HEK293 (cell line): ENCODE data around the gene SLC49A3.
A peak's percentile ranks its signal among the peaks of the same experiment; 100 is the strongest.

Experiments
- CTCF ChIA-PET: fragments of 350-600 bp; formaldehyde crosslinking; extraction: SDS; loops from one replicate; lab custom pipeline; 2021; ENCODE audit warnings: antibody characterized with exemption; lab: Yijun Ruan, JAX
- POLR2A ChIA-PET: fragments of 300-600 bp; formaldehyde crosslinking; extraction: SDS; loops from one replicate; lab custom pipeline; 2020; ENCODE audit warnings: antibody characterized with exemption, inconsistent platforms; lab: Yijun Ruan, JAX
- H3K27ac ChIP-seq: fragments of 200-500 bp; sonication (Bioruptor generic); 2 replicates; pipeline ENCODE4 v1.5.1; 2014; ENCODE audit warnings: low read depth, low read length, control low read depth, inconsistent platforms; ENCODE audit errors: extremely low read depth
- H3K36me3 ChIP-seq, 2 experiments: fragments of 200-500 bp in 1 of 2; sonication (Bioruptor generic) in 1 of 2; 1 replicate in 1 of 2; 2 replicates in 1 of 2; pipeline ENCODE4 v1.5.1; 2014 to 2017; ENCODE audit warnings: inconsistent platforms in 2 of 2, low read length in 2 of 2; ENCODE audit not compliant: control insufficient read depth in 2 of 2, insufficient read depth in 1 of 2
- H3K4me1 ChIP-seq: fragments of 200-500 bp; sonication (Bioruptor generic); 2 replicates; pipeline ENCODE4 v1.5.1; 2014; ENCODE audit warnings: mild to moderate bottlenecking, low read length, inconsistent platforms; ENCODE audit not compliant: control insufficient read depth, insufficient read depth
- H3K4me3 ChIP-seq: 2 replicates; pipeline ENCODE4 v1.5.1; 2011; ENCODE audit warnings: low read depth, mild to moderate bottlenecking, control low read depth, low read length, moderate library complexity
- H3K9me3 ChIP-seq: fragments of 200-500 bp; sonication (Bioruptor generic); 2 replicates; pipeline ENCODE4 v1.5.1; 2014; ENCODE audit warnings: low read depth, low read length, inconsistent platforms; ENCODE audit not compliant: control insufficient read depth, insufficient read depth
- BCL11A ChIP-seq: fragments of 450-650 bp; formaldehyde crosslinking; IDR thresholded peaks from 2 replicates; pipeline ENCODE4 v1.5.1; 2016; ENCODE audit warnings: low read depth, missing biosample characterization, missing genetic modification characterization
- HOXC10 ChIP-seq: sonication (generic); formaldehyde crosslinking; IDR thresholded peaks from 2 replicates; pipeline ENCODE4 v1.8.1; 2023; ENCODE audit warnings: mild to moderate bottlenecking, missing genetic modification reagents
- INSM2 ChIP-seq: fragments of 450-650 bp; formaldehyde crosslinking; IDR thresholded peaks from 2 replicates; pipeline ENCODE4 v1.5.1; 2016; ENCODE audit warnings: missing biosample characterization, missing genetic modification characterization
- KLF1 ChIP-seq: fragments of 450-650 bp; formaldehyde crosslinking; IDR thresholded peaks from 2 replicates; pipeline ENCODE4 v1.5.1; 2016; ENCODE audit warnings: missing biosample characterization, missing genetic modification characterization
- KLF8 ChIP-seq: fragments of 450-650 bp; formaldehyde crosslinking; IDR thresholded peaks from 2 replicates; pipeline ENCODE4 v1.5.1; 2016; ENCODE audit warnings: missing biosample characterization, missing genetic modification characterization
- SP7 ChIP-seq: fragments of 450-650 bp; formaldehyde crosslinking; IDR thresholded peaks from 2 replicates; pipeline ENCODE4 v1.5.1; 2016; ENCODE audit warnings: missing biosample characterization, missing genetic modification characterization
- ZEB2 ChIP-seq: fragments of 450-650 bp; formaldehyde crosslinking; IDR thresholded peaks from 2 replicates; pipeline ENCODE4 v1.5.1; 2016; ENCODE audit warnings: missing biosample characterization, missing genetic modification characterization
- ZFP41 ChIP-seq: fragments of 450-650 bp; formaldehyde crosslinking; IDR thresholded peaks from 2 replicates; pipeline ENCODE4 v1.5.1; 2016; ENCODE audit warnings: missing biosample characterization, missing genetic modification characterization, borderline replicate concordance
- ZIC2 ChIP-seq: fragments of 450-650 bp; formaldehyde crosslinking; IDR thresholded peaks from 2 replicates; pipeline ENCODE4 v1.5.1; 2016; ENCODE audit warnings: missing biosample characterization, missing genetic modification characterization
- ZNF138 ChIP-seq: fragments of 450-650 bp; formaldehyde crosslinking; IDR thresholded peaks from 2 replicates; pipeline ENCODE4 v1.5.1; 2016; ENCODE audit warnings: missing biosample characterization, missing genetic modification characterization, borderline replicate concordance
- ZNF174 ChIP-seq: fragments of 450-650 bp; formaldehyde crosslinking; IDR thresholded peaks from 2 replicates; pipeline ENCODE4 v1.5.0; 2017; ENCODE audit warnings: missing biosample characterization, mild to moderate bottlenecking, missing genetic modification characterization
- ZNF184 ChIP-seq: fragments of 450-650 bp; IDR thresholded peaks from 2 replicates; pipeline ENCODE4 v1.5.1; 2018; ENCODE audit warnings: missing biosample characterization, mild to moderate bottlenecking, missing genetic modification characterization
- ZNF362 ChIP-seq: fragments of 450-650 bp; formaldehyde crosslinking; IDR thresholded peaks from 2 replicates; pipeline ENCODE4 v1.5.1; 2016; ENCODE audit warnings: missing biosample characterization, missing genetic modification characterization
- ZNF366 ChIP-seq: fragments of 450-650 bp; formaldehyde crosslinking; conservative IDR thresholded peaks from 2 replicates; pipeline ENCODE4 v1.5.1; 2016; ENCODE audit warnings: missing biosample characterization, missing genetic modification characterization
- ZNF391 ChIP-seq: fragments of 450-650 bp; formaldehyde crosslinking; IDR thresholded peaks from 2 replicates; pipeline ENCODE4 v1.5.1; 2016; ENCODE audit warnings: low read depth, missing biosample characterization, missing genetic modification characterization, borderline replicate concordance
- ZNF585B ChIP-seq: fragments of 450-650 bp; formaldehyde crosslinking; IDR thresholded peaks from 2 replicates; pipeline ENCODE4 v1.5.1; 2016; ENCODE audit warnings: missing biosample characterization, missing genetic modification characterization
- ZNF623 ChIP-seq: fragments of 450-650 bp; formaldehyde crosslinking; IDR thresholded peaks from 2 replicates; pipeline ENCODE4 v1.5.1; 2016; ENCODE audit warnings: missing biosample characterization, missing genetic modification characterization
- ZNF707 ChIP-seq: fragments of 450-650 bp; formaldehyde crosslinking; IDR thresholded peaks from 2 replicates; pipeline ENCODE4 v1.5.1; 2016; ENCODE audit warnings: missing biosample characterization, missing genetic modification characterization
- ZNF76 ChIP-seq: fragments of 450-650 bp; formaldehyde crosslinking; IDR thresholded peaks from 2 replicates; pipeline ENCODE4; 2016; ENCODE audit warnings: low read depth, missing biosample characterization, missing genetic modification characterization, borderline replicate concordance
- ZNF837 ChIP-seq: fragments of 450-650 bp; formaldehyde crosslinking; IDR thresholded peaks from 2 replicates; pipeline ENCODE4 v1.5.1; 2016; ENCODE audit warnings: missing biosample characterization, missing genetic modification characterization
- ZSCAN30 ChIP-seq: fragments of 450-650 bp; IDR thresholded peaks from 2 replicates; pipeline ENCODE4 v1.5.1; 2018; ENCODE audit warnings: missing biosample characterization, mild to moderate bottlenecking, missing genetic modification characterization, moderate library complexity

The SLC49A3 gene

GRCh38 chr4:703336-704197 is 14.6 kb upstream of the SLC49A3 start:
- no peak overlapping the region for H3K4me3 ChIP-seq
- H3K4me1 ChIP-seq = no peaks in the 10 kb centered on the region
- H3K9me3 ChIP-seq = no peaks in the 10 kb centered on the region
- no peak overlapping the region for H3K27ac ChIP-seq
- CTCF ChIA-PET = no interaction called here
- peaks cover 0 to 5% of the 10 kb centered on the region in 2 experiments; a peak in 1 of 3 replicates for H3K36me3 ChIP-seq
- POLR2A ChIA-PET = no interaction called here
- TF ChIP-seq ZNF76 (tag by site-specific recombination) (no peak), ZNF366 (no peak), ZNF184 (tag by site-specific recombination) (no peak), ZNF174 (no peak), ZSCAN30 (tag by site-specific recombination) (no peak), SP7 (tag by site-specific recombination) (no peak), ZNF391 (no peak), ZNF837 (tag by site-specific recombination) (no peak), ZNF138 (tag by site-specific recombination) (no peak), ZNF707 (tag by site-specific recombination) (no peak), ZNF585B (tag by site-specific recombination) (no peak), HOXC10 (no peak), ZFP41 (tag by site-specific recombination) (no peak), INSM2 (tag by site-specific recombination) (no peak), KLF8 (no peak), KLF1 (no peak), ZIC2 (tag by site-specific recombination) (no peak), BCL11A (tag by site-specific recombination) (no peak)

GRCh38 chr4:702618-703048 is 13.7 kb upstream of the SLC49A3 start:
- Histone ChIP-seq H3K36me3 (no peaks in the 10 kb centered on the region), H3K9me3 (no peaks in the 10 kb centered on the region), H3K27ac (no peak overlapping the region), H3K4me3 (no peak overlapping the region), H3K4me1 (no peaks in the 10 kb centered on the region)
- ChIA-PET POLR2A (no interaction called here), CTCF (interaction anchor here (1.0 kb wide), 1 partner anchor 11 kb away, joined by 3 read pairs; no protein-coding TSS in a partner anchor)
- TF ChIP-seq ZNF623 (tag by site-specific recombination) (no peak), ZNF362 (no peak), ZEB2 (tag by site-specific recombination) (no peak), KLF1 (peak; percentile 77)
